Effector memory CD4-positive, alpha-beta T cell (primary cell): ENCODE data around the gene RGL1.

Experiments used
- DNase-seq, 3 donors: peaks; one replicate each; pipeline ENCODE4 v3.0.0-alpha.2; 2020
- H3K27ac ChIP-seq: 2 replicates; pipeline ENCODE4 v1.7.0; 2013; ENCODE audit warnings: mild to moderate bottlenecking, low read length, moderate library complexity; ENCODE audit not compliant: insufficient read depth, poor library complexity, severe bottlenecking
- H3K27me3 ChIP-seq: replicated peaks from 2 replicates; pipeline ENCODE4 v1.7.0; 2013; ENCODE audit warnings: mild to moderate bottlenecking, low read length; ENCODE audit not compliant: insufficient read depth, control insufficient read depth, poor library complexity, severe bottlenecking
- H3K36me3 ChIP-seq: 2 replicates; pipeline ENCODE4 v1.7.0; 2013; ENCODE audit warnings: mild to moderate bottlenecking, low read length, moderate library complexity; ENCODE audit not compliant: control insufficient read depth, insufficient read depth
- H3K4me1 ChIP-seq: 2 replicates; pipeline ENCODE4 v1.7.0; 2013; ENCODE audit warnings: low read length, mild to moderate bottlenecking; ENCODE audit not compliant: control insufficient read depth, insufficient read depth, poor library complexity, severe bottlenecking
- H3K4me3 ChIP-seq: 2 replicates; pipeline ENCODE4 v1.7.0; 2013; ENCODE audit warnings: low read length, low read depth, mild to moderate bottlenecking; ENCODE audit not compliant: insufficient read depth, poor library complexity, severe bottlenecking
- H3K9me3 ChIP-seq: 2 replicates; pipeline ENCODE4 v1.7.0; 2013; ENCODE audit warnings: mild to moderate bottlenecking, low read length, moderate library complexity; ENCODE audit not compliant: control insufficient read depth

Gene RGL1

DNA sequence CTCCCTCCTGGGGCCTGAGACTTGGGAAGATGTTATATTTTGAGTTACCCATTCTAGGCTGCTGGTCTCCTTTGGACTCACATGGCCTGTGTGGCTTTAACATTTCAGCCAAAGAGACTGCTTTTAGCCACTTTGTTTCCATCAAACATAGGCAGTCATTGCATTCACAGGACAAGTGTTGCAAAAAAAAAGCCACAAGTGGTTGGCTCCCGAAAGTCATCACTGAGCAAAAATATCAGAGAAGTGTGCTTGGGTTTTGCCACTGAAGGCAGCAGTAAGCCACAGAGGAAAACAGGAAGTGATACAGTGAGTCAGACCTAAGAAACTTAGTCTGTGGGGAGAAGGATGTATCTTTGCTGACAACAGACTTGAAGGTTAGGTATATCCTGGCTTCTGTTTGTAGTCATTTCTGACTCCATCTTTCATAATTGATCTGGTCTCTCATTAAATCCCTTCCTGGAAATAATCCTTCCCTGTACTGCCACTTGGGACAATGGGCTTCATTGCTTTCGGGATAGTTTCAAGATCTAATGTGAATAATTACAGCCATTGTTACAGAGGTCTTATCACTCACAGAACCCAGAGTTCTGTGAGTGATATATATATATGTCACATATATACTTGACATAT, 151.8 kb downstream of the RGL1 start:
- Histone ChIP-seq H3K4me1 (peaks cover 14% of the 10 kb centered on the region), H3K27ac (peak overlapping the region; percentile 60), H3K36me3 (no peaks in the 10 kb centered on the region), H3K4me3 (no peak overlapping the region), H3K9me3 (no peaks in the 10 kb centered on the region), H3K27me3 (no peaks in the 10 kb centered on the region)
- peak; percentile 15 to 39 (median 27) for DNase-seq

DNA sequence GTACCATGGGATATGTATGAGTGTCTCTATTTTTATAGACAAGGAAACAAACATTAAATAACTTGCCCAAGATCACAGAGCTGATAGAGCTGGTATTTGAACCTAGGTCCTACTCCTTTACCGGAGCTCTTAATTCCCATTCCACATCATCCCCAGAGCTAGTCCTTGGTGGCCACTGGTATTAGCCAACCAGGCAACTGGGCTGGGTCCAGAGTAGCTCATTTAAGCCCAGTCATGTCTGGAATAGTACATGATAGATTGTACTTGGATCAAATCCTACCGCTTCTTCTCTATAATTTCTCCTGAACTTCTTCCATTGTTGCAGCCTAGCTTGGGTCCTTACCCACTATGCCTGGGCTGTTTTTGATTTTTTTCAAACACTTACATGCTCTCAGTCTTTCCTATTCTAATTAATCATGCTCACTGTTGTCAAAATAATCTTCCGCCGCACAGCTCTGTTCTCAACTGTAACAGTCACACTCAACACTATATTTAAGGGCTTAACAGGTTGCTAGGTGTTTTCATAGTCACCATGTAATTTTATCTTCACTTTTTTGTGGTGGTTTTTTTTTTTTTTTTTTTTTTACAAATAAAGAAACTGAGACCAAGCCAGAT, 152.4 kb downstream of the RGL1 start:
- no peaks in the 10 kb centered on the region for H3K9me3 ChIP-seq
- H3K4me3 ChIP-seq, result no peak overlapping the region
- H3K36me3 ChIP-seq, result no peaks in the 10 kb centered on the region
- H3K27ac ChIP-seq, result peak overlapping the region; percentile 60
- peaks cover 14% of the 10 kb centered on the region for H3K4me1 ChIP-seq
- H3K27me3 ChIP-seq, result no peaks in the 10 kb centered on the region
- DNase-seq, result no peak

DNA sequence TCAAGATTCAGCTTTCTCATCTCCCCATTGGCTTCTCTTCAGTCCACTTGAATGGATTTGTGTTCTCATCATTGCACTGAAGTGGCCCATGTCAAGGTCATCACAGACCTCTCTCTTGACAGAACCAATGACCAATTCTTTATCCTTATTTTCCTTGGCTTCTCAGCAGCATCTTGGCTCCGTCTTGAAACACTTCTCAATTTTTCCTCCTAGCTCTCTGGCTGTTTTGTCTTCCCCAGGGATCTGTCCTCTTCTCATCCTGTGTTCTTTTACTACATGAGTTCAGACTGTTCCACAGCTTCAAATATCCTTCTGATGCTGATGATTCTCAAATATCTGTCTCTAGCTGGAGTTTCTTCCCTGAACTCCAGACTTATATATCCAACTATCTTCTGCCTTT, 154.0 kb downstream of the RGL1 start:
- H3K4me3 ChIP-seq, result no peak overlapping the region
- no peak overlapping the region for H3K27ac ChIP-seq
- H3K36me3 ChIP-seq, result no peaks in the 10 kb centered on the region
- DNase-seq, result no peak
- H3K9me3 ChIP-seq, result no peaks in the 10 kb centered on the region
- H3K4me1 ChIP-seq, result peaks cover 14% of the 10 kb centered on the region
- H3K27me3 ChIP-seq, result no peaks in the 10 kb centered on the region

DNA sequence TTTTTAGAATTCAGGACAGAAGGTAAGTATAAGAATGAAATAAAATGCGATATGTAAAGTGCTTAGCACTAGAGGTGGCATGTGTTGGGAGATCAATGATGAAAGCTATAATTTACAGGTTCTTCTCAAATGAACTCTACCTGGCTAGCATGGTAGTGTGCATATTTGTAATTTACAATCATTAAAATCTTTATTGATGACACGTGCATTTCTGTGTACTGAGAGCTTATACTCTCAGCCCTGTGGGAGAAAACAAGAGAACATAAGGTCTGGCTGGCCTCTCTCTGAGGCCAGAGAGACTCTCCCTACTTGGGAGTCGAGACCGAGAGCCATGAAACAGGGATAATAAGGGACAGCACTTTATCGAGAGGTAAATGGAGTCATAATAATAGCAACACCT, 156.2 kb downstream of the RGL1 start:
- H3K9me3 ChIP-seq, result no peaks in the 10 kb centered on the region
- H3K4me1 ChIP-seq, result peaks cover 8% of the 10 kb centered on the region
- no peaks in the 10 kb centered on the region for H3K36me3 ChIP-seq
- no peaks in the 10 kb centered on the region for H3K27me3 ChIP-seq
- DNase-seq, result no peak
- no peak overlapping the region for H3K27ac ChIP-seq
- no peak overlapping the region for H3K4me3 ChIP-seq

DNA sequence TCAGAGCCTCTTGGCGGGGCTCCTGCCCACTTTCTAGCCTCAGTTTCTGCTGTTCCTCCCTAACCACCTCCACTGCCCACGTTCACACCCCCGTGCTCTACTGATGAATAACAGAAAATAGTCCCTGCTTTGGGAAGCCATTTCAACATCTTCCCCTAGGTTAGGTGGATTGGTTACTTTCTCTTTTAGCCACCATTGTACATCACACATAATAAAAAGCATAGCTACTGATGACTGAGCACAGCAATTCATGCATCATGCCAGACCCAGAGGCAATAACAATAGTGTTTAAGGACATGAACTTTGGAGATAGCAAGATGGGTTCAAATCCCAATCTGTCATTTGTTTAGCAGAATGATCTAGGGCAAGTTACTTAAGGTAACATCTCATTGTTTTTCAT, 158.0 kb downstream of the RGL1 start:
- no peak for DNase-seq
- H3K36me3 ChIP-seq, result no peaks in the 10 kb centered on the region
- no peaks in the 10 kb centered on the region for H3K4me1 ChIP-seq
- no peaks in the 10 kb centered on the region for H3K27me3 ChIP-seq
- no peaks in the 10 kb centered on the region for H3K9me3 ChIP-seq
- no peak overlapping the region for H3K27ac ChIP-seq
- no peak overlapping the region for H3K4me3 ChIP-seq

DNA sequence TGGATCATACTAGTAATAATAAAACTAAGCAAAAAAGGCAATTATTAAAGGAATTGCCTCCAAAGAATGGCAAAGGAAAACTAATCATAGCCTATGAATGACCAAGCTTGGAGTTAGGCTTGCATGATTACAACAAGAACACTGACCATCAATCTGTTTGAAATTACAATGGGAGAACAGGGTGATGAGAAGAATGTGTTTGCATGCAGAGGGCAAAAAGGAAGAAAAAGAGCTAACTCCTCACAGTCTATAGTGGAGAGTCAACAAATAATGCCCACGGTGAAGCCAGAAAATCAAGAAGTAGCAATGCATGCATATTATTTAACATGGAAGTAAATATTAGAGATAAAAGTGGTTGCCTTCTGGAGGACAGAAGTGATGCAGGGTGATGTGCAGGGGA, 160.8 kb downstream of the RGL1 start:
- H3K36me3 ChIP-seq, result no peaks in the 10 kb centered on the region
- no peak overlapping the region for H3K27ac ChIP-seq
- no peaks in the 10 kb centered on the region for H3K4me1 ChIP-seq
- DNase-seq, result no peak
- H3K27me3 ChIP-seq, result no peaks in the 10 kb centered on the region
- no peak overlapping the region for H3K4me3 ChIP-seq
- no peaks in the 10 kb centered on the region for H3K9me3 ChIP-seq

DNA sequence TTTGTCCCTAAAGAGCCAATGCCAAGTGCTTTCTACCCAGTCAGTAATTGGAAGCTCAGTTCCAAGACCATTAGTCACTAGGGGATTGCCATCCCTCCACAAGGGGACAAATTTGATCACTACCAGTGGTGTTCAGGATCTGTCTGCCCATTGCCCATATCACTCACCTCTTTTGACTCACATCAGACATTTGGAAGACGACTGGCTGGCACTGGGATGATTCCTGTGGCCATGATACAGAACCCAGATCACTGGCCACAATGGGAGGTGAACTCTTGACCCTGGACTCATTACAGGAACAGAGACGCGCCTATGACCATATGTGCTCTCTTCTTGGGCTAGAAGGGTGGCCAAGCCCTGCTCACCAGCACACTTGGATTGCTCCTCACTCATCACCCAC, 161.6 kb downstream of the RGL1 start:
- DNase-seq, result no peak
- H3K4me3 ChIP-seq, result no peak overlapping the region
- no peak overlapping the region for H3K27ac ChIP-seq
- no peaks in the 10 kb centered on the region for H3K27me3 ChIP-seq
- no peaks in the 10 kb centered on the region for H3K9me3 ChIP-seq
- H3K4me1 ChIP-seq, result no peaks in the 10 kb centered on the region
- H3K36me3 ChIP-seq, result no peaks in the 10 kb centered on the region

DNA sequence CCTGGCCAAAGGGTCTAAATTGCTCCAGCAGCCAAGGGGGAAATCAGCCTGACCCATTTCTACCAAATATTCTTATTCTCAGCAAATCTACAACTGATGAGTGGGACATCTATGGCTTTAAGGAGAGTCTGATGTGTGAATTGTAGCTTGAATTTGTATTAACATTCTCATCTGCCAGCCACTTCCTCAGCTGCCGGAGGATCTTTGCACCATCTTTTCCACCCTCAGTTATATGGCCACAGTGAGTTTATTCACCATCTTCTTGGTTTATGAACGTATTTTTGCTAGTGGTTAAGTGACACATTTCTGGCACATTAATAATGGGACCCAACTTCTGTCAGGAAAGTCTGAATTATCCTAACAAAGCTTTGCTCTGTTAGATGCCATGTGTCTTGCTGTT, 163.0 kb downstream of the RGL1 start:
- no peak for DNase-seq
- Histone ChIP-seq H3K4me3 (no peak overlapping the region), H3K9me3 (no peaks in the 10 kb centered on the region), H3K4me1 (no peaks in the 10 kb centered on the region), H3K27ac (no peak overlapping the region), H3K36me3 (no peaks in the 10 kb centered on the region), H3K27me3 (no peaks in the 10 kb centered on the region)

DNA sequence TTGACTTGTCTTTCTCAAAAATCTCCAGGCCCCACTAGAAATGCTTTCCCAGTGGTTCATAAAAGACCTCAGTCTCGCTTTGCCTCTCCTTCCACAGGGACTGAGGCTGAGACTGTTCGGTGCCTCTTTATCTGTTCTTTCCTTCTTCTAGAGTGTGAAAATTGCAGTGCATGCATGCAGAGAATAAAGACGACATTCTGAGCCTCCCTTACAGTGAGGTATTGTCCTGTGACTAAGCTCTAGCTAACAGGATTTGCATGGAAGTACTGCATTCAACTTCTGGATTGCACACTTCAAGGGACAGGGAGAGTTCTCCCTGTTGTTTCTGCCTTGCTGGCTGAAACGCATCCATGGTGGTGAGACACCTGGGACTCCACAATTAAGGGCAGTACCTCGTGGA, 163.5 kb downstream of the RGL1 start:
- DNase-seq, result no peak
- H3K4me3 ChIP-seq, result no peak overlapping the region
- no peaks in the 10 kb centered on the region for H3K9me3 ChIP-seq
- H3K4me1 ChIP-seq, result no peaks in the 10 kb centered on the region
- no peaks in the 10 kb centered on the region for H3K27me3 ChIP-seq
- no peak overlapping the region for H3K27ac ChIP-seq
- no peaks in the 10 kb centered on the region for H3K36me3 ChIP-seq

DNA sequence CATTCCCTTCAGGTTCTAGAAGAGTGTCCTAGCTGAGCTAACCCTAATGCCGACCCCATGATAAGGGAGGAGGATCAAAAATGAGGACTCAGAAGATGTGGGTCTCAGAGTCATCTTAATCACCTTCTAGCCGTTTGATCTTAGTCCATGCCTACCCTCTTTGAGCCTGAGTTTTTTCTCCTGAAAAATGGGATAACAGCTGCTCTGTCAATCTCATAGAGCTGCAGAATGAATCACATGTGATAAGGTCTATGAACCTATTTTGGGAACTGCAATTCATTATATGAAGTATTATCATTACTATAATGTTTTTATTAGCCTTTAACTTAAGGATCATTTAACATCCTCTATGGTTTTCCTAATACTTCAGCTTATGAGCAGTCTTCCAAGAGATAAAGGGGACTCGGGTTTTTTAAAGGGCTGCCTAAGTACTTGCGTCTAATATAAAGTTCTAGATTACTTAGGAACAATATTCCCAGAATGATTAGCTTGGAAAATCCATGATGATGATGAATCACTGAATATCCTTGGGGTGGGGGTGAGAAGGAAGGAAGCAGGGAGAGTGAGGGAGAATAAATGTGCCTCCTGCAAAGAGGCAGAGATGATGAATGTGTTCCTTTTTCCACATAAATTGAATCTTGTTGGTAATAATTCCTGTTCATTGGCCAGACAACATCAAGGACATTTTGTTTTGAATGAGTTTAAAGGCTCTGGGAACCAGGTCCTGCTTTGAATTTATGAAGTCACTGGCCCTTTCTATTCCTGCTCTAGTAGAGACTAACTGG, 165.8 kb downstream of the RGL1 start:
- no peak overlapping the region for H3K4me3 ChIP-seq
- no peaks in the 10 kb centered on the region for H3K36me3 ChIP-seq
- DNase-seq, result no peak
- H3K4me1 ChIP-seq, result no peaks in the 10 kb centered on the region
- H3K27ac ChIP-seq, result no peak overlapping the region
- no peaks in the 10 kb centered on the region for H3K27me3 ChIP-seq
- no peaks in the 10 kb centered on the region for H3K9me3 ChIP-seq
